Endothelial cell of umbilical vein (primary cell): ENCODE data around the gene SORT1.

ENCODE experiments used
- CTCF ChIP-seq, 2 donors: IDR thresholded peaks; 1 replicate in 1 of 2; 2 replicates in 1 of 2; pipeline ENCODE4 v1.5.1; 2011; ENCODE audit warnings: low read length in 2 of 2, mild to moderate bottlenecking in 2 of 2, moderate library complexity in 2 of 2, control low read depth in 1 of 2, inconsistent platforms in 1 of 2, low read depth in 1 of 2; ENCODE audit not compliant: insufficient read depth in 1 of 2; ENCODE audit errors: extremely low read depth in 1 of 2
- EZH2 ChIP-seq: IDR thresholded peaks from 2 replicates; pipeline ENCODE4 v1.6.1; 2012; ENCODE audit warnings: borderline replicate concordance, low read depth, mild to moderate bottlenecking, moderate library complexity, low read length, inconsistent platforms; ENCODE audit not compliant: severe bottlenecking
- FOS ChIP-seq: IDR thresholded peaks from 2 replicates; pipeline ENCODE4 v1.6.1; 2011; ENCODE audit warnings: mild to moderate bottlenecking, low read length, moderate library complexity, borderline replicate concordance; ENCODE audit not compliant: insufficient read depth
- GATA2 ChIP-seq: IDR thresholded peaks from 2 replicates; pipeline ENCODE4 v1.7.0; 2011; ENCODE audit warnings: low read depth, mild to moderate bottlenecking, moderate library complexity, mixed read lengths, low read length; ENCODE audit not compliant: insufficient read length, insufficient read depth
- JUN ChIP-seq: IDR thresholded peaks from 2 replicates; pipeline ENCODE4 v1.6.1; 2011; ENCODE audit warnings: borderline replicate concordance, low read depth; ENCODE audit not compliant: insufficient read length, insufficient read depth
- MAX ChIP-seq: IDR thresholded peaks from 2 replicates; pipeline ENCODE4 v1.6.1; 2011; ENCODE audit not compliant: insufficient read depth, insufficient read length
- MYC ChIP-seq: IDR thresholded peaks from one replicate; pipeline ENCODE4 v1.6.1; 2011; ENCODE audit warnings: mild to moderate bottlenecking, low read depth, low read length
- POLR2A ChIP-seq: IDR thresholded peaks from 2 replicates; pipeline ENCODE4 v1.6.1; 2012; ENCODE audit warnings: low read depth, mild to moderate bottlenecking, control low read depth, low read length
- POLR2AphosphoS5 ChIP-seq: IDR thresholded peaks from 2 replicates; pipeline ENCODE4 v1.6.1; 2012; ENCODE audit warnings: low read depth, mild to moderate bottlenecking, control low read depth, low read length, moderate library complexity; ENCODE audit not compliant: insufficient read depth

DNA sequence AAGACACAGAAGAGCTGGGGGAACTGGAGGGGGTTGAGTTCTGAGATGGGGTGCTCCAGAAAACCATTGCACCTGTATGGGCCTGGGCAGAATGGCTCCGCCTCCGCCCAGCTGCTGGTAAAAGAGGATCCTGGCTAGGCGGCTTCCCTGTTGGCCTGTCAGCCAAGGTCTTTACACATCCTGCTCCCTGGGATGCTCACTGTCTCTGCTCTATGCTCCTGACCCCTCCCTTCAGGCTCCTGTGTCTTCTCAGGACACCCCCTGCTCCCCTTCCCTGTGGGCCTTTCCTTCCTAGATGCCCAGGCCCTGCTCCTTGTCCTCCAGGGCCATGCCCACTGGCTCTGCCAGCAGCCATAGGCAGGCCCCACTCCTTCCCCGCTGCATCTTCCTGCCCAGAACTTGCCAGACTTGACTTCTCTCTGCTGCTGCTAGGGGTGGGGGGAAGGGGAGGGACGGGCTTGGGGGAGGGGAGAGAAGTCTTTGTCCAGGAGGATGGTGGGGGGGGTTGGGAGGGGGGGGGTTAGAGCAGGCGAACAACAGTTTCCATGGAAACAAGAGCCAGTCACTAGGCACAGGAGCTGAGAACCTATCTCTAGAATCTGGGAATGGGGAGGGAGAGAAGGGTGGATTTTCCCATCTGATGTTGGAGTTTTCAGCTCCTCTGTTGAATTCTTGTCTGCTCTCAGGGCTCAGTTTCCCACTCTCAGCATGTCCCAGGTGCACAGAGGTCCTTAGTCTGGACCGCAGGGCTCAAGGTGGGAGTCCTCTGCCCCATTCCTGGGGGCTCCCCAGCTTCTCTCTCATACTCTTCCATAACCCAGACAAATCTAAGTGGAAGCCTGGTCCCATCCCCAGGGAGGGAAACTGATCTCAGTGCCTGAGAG lies 137.8 kb downstream of the SORT1 start:
- no peak for TF ChIP-seq MAX
- no peak for TF ChIP-seq CTCF (IDR thresholded peaks at IDR 0.05; ENCODE audit: extremely low read depth in 1 of 2, insufficient read depth in 1 of 2, low read depth in 1 of 2, low read length in 2 of 2)
- no peak for TF ChIP-seq POLR2A
- TF ChIP-seq GATA2, result no peak
- TF ChIP-seq EZH2, result no peak
- no peak for TF ChIP-seq POLR2AphosphoS5
- TF ChIP-seq MYC, result no peak
- TF ChIP-seq FOS, result no peak
- TF ChIP-seq JUN, result no peak
